Keratinocyte (primary cell): Measurements from ENCODE around the gene GDPD2. TPM values are rescaled to one million over a fixed set of nuclear protein-coding genes. Genes with fewer than 3 reads are reported as not detected.

Experiments used
- DNase-seq: peaks from one replicate; pipeline ENCODE4 v3.0.0-alpha.2; 2011; ENCODE audit warnings: low read depth, missing footprints, low spot score
- FAIRE-seq: peaks from 2 replicates; lab custom pipeline; 2011; peaks lifted over from hg19 to GRCh38; lab: Jason Lieb, UNC
- H2AFZ ChIP-seq: 2 replicates; pipeline ENCODE4 v1.6.0; 2012; ENCODE audit warnings: low read length, control low read depth, inconsistent platforms; ENCODE audit not compliant: control insufficient read depth
- H3K27ac ChIP-seq: 2 replicates; pipeline ENCODE4 v1.5.1; 2011; ENCODE audit warnings: low read length; ENCODE audit not compliant: control insufficient read depth, insufficient read depth
- H3K27me3 ChIP-seq: 3 replicates; pipeline ENCODE4 v1.6.0; 2011; ENCODE audit warnings: low read length; ENCODE audit not compliant: control insufficient read depth, insufficient read depth; ENCODE audit errors: extremely low read depth
- H3K36me3 ChIP-seq, 2 experiments: 2 replicates in 1 of 2; 3 replicates in 1 of 2; pipeline ENCODE4 v1.5.1; 2011; ENCODE audit warnings: low read length in 2 of 2, mild to moderate bottlenecking in 1 of 2; ENCODE audit not compliant: control insufficient read depth in 2 of 2, insufficient read depth in 2 of 2; ENCODE audit errors: extremely low read depth in 1 of 2
- H3K4me1 ChIP-seq: 3 replicates; pipeline ENCODE4 v1.5.1; 2011; ENCODE audit warnings: low read length; ENCODE audit not compliant: control insufficient read depth, insufficient read depth; ENCODE audit errors: extremely low read depth
- H3K4me2 ChIP-seq: 3 replicates; pipeline ENCODE4 v1.6.0; 2011; ENCODE audit warnings: low read depth, low read length; ENCODE audit not compliant: control insufficient read depth, insufficient read depth; ENCODE audit errors: extremely low read depth
- H3K4me3 ChIP-seq, 3 experiments: fragments of 200-600 bp in 1 of 3; sonication (generic) in 1 of 3; 2 replicates in 2 of 3; 3 replicates in 1 of 3; pipeline ENCODE4 v1.5.1; 2011 to 2016; ENCODE audit warnings: low read length in 3 of 3, mild to moderate bottlenecking in 3 of 3, control low read depth in 2 of 3, inconsistent platforms in 1 of 3, low read depth in 1 of 3, mixed read lengths in 1 of 3, mixed run types in 1 of 3, moderate library complexity in 1 of 3; ENCODE audit not compliant: control insufficient read depth in 2 of 3, insufficient read depth in 2 of 3; ENCODE audit errors: extremely low read depth in 1 of 3
- H3K79me2 ChIP-seq: 2 replicates; pipeline ENCODE4 v1.6.0; 2012; ENCODE audit warnings: low read length; ENCODE audit not compliant: control insufficient read depth, insufficient read depth
- H3K9ac ChIP-seq: 3 replicates; pipeline ENCODE4 v1.6.0; 2011; ENCODE audit warnings: low read length; ENCODE audit not compliant: control insufficient read depth, insufficient read depth; ENCODE audit errors: extremely low read depth
- H3K9me1 ChIP-seq: 3 replicates; pipeline ENCODE4 v1.6.0; 2011; ENCODE audit warnings: low read length; ENCODE audit not compliant: control insufficient read depth, insufficient read depth; ENCODE audit errors: extremely low read depth
- H3K9me3 ChIP-seq: 2 replicates; pipeline ENCODE4 v1.5.1; 2012; ENCODE audit warnings: low read depth, low read length; ENCODE audit not compliant: control insufficient read depth
- H4K20me1 ChIP-seq: 3 replicates; pipeline ENCODE4 v1.6.0; 2011; ENCODE audit warnings: low read length; ENCODE audit not compliant: control insufficient read depth, insufficient read depth; ENCODE audit errors: extremely low read depth
- CTCF ChIP-seq, 3 experiments: IDR thresholded peaks in 1 of 3; conservative IDR thresholded peaks in 1 of 3; optimal IDR thresholded peaks in 1 of 3; 2 replicates in 2 of 3; 3 replicates in 1 of 3; pipeline versions ENCODE3 to v1.5.1; 2011; ENCODE audit warnings: low read length in 3 of 3, mild to moderate bottlenecking in 3 of 3, moderate library complexity in 2 of 3, control low read depth in 1 of 3, inconsistent platforms in 1 of 3; ENCODE audit not compliant: insufficient read depth in 2 of 3; ENCODE audit errors: extremely low read depth in 1 of 3
- EZH2 ChIP-seq: IDR thresholded peaks from one replicate; pipeline ENCODE4 v1.6.1; 2012; ENCODE audit warnings: inconsistent platforms, mild to moderate bottlenecking, low read length, moderate library complexity
- dilution Hi-C: fragments of 300-500 bp; cut with MboI; formaldehyde crosslinking; loops from one replicate; pipeline ENCODE4 v1.7.0; 2020; ENCODE audit warnings: low sequenced_read_pairs; ENCODE audit not compliant: extremely low pct_ligation_motif_present
- polyA plus RNA-seq, 5 experiments: library from polyadenylated mRNA; depleted of rRNA in 3 of 5; stranded (reverse) in 3 of 5; stranded (forward) in 1 of 5; unstranded in 1 of 5; fragments of >200 nt; gene quantifications; 1 replicate in 1 of 5; 2 replicates in 3 of 5; 3 replicates in 1 of 5; pipeline versions ENCODE4 v1.2.1 to v1.2.3, GENCODE V29; 2011 to 2012; ENCODE audit warnings: missing spikeins in 2 of 5, low read depth in 1 of 5, low replicate concordance in 1 of 5

Gene GDPD2
- polyA plus RNA-seq, 1 donor (not counting 4 experiments of a cell fraction or from before 2014, with no cell fraction given): 7.2 TPM

GRCh38 chrX:70461026-70461425 is 37.9 kb downstream of the GDPD2 start:
- FAIRE-seq: no peak
- H3K36me3 ChIP-seq: no peaks in the 10 kb centered on the region
- no peak overlapping the region for H3K4me3 ChIP-seq
- dilution Hi-C loops: no loop called here
- TF ChIP-seq CTCF (optimal IDR thresholded peaks at IDR 0.05 in 1 of 3, IDR thresholded peaks at IDR 0.05 in 1 of 3, conservative IDR thresholded peaks at IDR 0.05 in 1 of 3; ENCODE audit: extremely low read depth in 1 of 3, insufficient read depth in 2 of 3, low read length in 3 of 3) (no peak), EZH2 (no peak)
- H3K4me2 ChIP-seq: no peak overlapping the region
- no peaks in the 10 kb centered on the region for H3K79me2 ChIP-seq
- H3K9me1 ChIP-seq: no peaks in the 10 kb centered on the region
- no peaks in the 10 kb centered on the region for H3K27me3 ChIP-seq
- no peaks in the 10 kb centered on the region for H4K20me1 ChIP-seq
- H2AFZ ChIP-seq: no peak overlapping the region
- no peaks in the 10 kb centered on the region for H3K9me3 ChIP-seq
- no peak overlapping the region for H3K9ac ChIP-seq
- H3K27ac ChIP-seq: no peak overlapping the region
- DNase-seq: no peak
- H3K4me1 ChIP-seq: peaks cover 3% of the 10 kb centered on the region

GRCh38 chrX:70464051-70464450 is 40.9 kb downstream of the GDPD2 start:
- H3K9ac ChIP-seq: no peak overlapping the region

More at GRCh38 chrX:70464051-70464450, 40.9 kb downstream of the GDPD2 start:
- dilution Hi-C loops: no loop called here
- no peaks in the 10 kb centered on the region for H3K79me2 ChIP-seq
- no peaks in the 10 kb centered on the region for H3K9me1 ChIP-seq
- H3K27ac ChIP-seq: no peak overlapping the region
- H3K36me3 ChIP-seq: no peaks in the 10 kb centered on the region
- no peaks in the 10 kb centered on the region for H3K27me3 ChIP-seq
- no peak overlapping the region for H3K4me2 ChIP-seq
- no peaks in the 10 kb centered on the region for H3K4me1 ChIP-seq
- DNase-seq (no peak), FAIRE-seq (no peak)
- H3K9me3 ChIP-seq: no peaks in the 10 kb centered on the region
- no peak for TF ChIP-seq CTCF (optimal IDR thresholded peaks at IDR 0.05 in 1 of 3, IDR thresholded peaks at IDR 0.05 in 1 of 3, conservative IDR thresholded peaks at IDR 0.05 in 1 of 3; ENCODE audit: extremely low read depth in 1 of 3, insufficient read depth in 2 of 3, low read length in 3 of 3)
- TF ChIP-seq EZH2: no peak
- H4K20me1 ChIP-seq: no peaks in the 10 kb centered on the region
- no peak overlapping the region for H2AFZ ChIP-seq
- H3K4me3 ChIP-seq: no peak overlapping the region
